Fibroblast of mammary gland (primary cell): ENCODE data around the gene PRKACG.

Source experiments
- DNase-seq: peaks from one replicate; pipeline ENCODE4 v3.0.0-alpha.2; 2010; ENCODE audit warnings: low read depth
- H3K4me3 ChIP-seq: 2 replicates; pipeline ENCODE4 v1.5.1; 2011; ENCODE audit warnings: low read depth, mild to moderate bottlenecking, low read length, moderate library complexity; ENCODE audit not compliant: control insufficient read depth
- TF ChIP-seq, protein P1 (sequence below): conservative IDR thresholded peaks from 2 replicates; pipeline ENCODE4 v1.5.1; 2011; ENCODE audit warnings: low read depth, low read length, inconsistent platforms; ENCODE audit not compliant: control insufficient read depth, insufficient read depth

PRKACG gene

GRCh38 chr9:68978501-68978900 lies 35.4 kb downstream of the PRKACG start:
- H3K4me3 ChIP-seq, result no peak overlapping the region
- TF ChIP-seq, protein P1, sequence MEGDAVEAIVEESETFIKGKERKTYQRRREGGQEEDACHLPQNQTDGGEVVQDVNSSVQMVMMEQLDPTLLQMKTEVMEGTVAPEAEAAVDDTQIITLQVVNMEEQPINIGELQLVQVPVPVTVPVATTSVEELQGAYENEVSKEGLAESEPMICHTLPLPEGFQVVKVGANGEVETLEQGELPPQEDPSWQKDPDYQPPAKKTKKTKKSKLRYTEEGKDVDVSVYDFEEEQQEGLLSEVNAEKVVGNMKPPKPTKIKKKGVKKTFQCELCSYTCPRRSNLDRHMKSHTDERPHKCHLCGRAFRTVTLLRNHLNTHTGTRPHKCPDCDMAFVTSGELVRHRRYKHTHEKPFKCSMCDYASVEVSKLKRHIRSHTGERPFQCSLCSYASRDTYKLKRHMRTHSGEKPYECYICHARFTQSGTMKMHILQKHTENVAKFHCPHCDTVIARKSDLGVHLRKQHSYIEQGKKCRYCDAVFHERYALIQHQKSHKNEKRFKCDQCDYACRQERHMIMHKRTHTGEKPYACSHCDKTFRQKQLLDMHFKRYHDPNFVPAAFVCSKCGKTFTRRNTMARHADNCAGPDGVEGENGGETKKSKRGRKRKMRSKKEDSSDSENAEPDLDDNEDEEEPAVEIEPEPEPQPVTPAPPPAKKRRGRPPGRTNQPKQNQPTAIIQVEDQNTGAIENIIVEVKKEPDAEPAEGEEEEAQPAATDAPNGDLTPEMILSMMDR, result no peak
- DNase-seq, result no peak

GRCh38 chr9:68978066-68978465 lies 35.8 kb downstream of the PRKACG start:
- no peak for DNase-seq
- no peak overlapping the region for H3K4me3 ChIP-seq
- TF ChIP-seq, protein P1, result no peak

DNA sequence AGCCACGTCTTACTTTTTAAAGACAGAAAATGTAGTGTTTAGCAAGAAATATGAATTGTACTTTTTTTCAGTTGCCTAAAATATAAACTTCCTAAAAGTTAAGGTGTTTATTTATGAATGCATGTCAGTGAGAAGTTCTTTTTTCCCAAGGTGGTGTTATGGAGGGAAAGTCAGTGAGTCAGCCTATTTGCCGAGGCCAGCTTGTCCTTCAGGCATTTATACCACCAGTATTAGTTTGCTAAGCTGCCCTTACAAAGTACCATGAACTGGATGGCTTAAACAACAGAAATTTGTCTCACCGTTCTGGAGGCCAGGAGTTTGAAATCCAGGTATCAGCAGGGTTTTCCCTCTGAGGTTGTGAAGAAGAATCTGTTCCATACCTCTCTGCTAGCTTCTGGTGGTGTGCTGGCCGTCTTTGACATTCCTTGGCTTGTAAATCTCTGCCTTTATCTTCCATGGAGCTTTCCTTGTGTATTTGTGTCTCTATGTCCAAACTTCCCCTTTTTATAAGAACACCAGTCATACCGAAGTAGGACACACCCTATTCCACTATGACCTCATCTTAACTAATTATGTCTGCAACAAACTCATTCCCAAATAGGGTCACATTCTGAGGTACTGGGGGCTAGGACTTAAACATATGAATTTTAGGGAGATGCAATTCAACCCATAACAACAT lies 38.4 kb downstream of the PRKACG start:
- no peak overlapping the region for H3K4me3 ChIP-seq
- no peak for DNase-seq
- TF ChIP-seq, protein P1, result no peak

- TF ChIP-seq, protein P1, result no peak
- no peak overlapping the region for H3K4me3 ChIP-seq
- DNase-seq, result no peak
Observed at GRCh38 chr9:68974901-68975300, 39.0 kb downstream of the PRKACG start.

DNA sequence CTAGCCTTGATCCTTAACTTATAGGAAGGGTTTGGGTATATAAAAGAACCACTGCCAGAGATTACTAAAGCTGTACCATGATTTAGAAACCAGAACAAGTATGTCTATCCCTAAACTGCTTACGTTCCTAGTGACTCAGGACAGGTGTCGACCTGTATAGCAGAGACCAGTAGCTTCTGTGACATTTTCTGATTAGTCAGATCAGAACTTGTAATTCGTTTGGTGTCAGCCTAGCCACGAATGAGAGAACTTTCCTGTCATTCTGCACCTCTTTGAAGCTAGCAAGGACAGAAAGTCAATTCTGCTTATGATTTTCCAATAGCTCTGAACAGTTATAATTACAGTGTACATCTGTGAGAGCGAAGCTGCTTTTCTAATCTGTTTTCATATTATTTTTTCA lies 39.5 kb downstream of the PRKACG start:
- no peak for DNase-seq
- H3K4me3 ChIP-seq, result no peak overlapping the region
- TF ChIP-seq, protein P1, result no peak

DNA sequence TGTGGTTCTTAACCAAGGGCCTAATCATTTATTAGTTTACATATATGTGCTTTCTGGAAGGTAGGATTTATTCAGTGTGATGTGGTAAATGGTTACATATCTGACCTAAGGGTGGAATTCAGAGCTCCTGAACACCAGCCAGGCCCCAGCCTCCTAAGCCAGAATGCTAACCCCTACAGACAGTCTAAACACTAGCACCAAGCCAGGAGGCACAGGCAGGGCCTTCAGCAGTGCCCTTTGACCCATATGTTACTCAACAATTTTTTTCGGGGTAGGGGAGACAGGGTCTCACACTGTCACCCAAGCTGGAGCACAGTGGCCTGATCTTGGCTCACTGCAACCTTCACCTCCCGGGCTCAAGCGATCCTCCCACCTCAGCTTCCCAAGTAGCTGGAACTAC lies 40.3 kb downstream of the PRKACG start:
- H3K4me3 ChIP-seq, result no peak overlapping the region
- no peak for DNase-seq
- TF ChIP-seq, protein P1, result no peak

DNA sequence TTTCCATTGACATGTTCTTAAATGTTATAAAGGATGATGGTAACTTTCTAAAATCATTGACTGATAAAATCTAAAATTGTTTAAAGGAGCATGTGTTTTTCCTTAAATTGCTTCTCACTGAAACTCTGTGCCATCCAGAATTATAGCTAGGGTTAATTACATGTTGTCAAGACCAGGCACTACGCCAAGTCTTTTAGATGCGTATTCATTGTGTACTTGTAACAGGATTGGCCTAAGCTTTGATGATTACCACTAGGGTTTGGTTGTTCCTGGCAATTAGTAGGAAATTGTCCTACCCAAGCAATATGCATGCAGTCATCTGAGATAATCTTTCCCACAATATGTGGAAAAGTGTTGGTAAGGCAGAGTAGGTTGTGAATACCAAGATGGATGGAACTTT lies 43.8 kb downstream of the PRKACG start:
- DNase-seq, result no peak
- TF ChIP-seq, protein P1, result no peak
- no peak overlapping the region for H3K4me3 ChIP-seq
